Activated effector memory CD4-positive, alpha-beta T cell treated with Interleukin-2 at 50 U/mL for 16 hours (primary cell): ENCODE measurements around the gene SUFU.

Experiments used
- DNase-seq: peaks from one replicate; pipeline ENCODE4 v3.0.0-alpha.2; 2020

The SUFU gene

DNA sequence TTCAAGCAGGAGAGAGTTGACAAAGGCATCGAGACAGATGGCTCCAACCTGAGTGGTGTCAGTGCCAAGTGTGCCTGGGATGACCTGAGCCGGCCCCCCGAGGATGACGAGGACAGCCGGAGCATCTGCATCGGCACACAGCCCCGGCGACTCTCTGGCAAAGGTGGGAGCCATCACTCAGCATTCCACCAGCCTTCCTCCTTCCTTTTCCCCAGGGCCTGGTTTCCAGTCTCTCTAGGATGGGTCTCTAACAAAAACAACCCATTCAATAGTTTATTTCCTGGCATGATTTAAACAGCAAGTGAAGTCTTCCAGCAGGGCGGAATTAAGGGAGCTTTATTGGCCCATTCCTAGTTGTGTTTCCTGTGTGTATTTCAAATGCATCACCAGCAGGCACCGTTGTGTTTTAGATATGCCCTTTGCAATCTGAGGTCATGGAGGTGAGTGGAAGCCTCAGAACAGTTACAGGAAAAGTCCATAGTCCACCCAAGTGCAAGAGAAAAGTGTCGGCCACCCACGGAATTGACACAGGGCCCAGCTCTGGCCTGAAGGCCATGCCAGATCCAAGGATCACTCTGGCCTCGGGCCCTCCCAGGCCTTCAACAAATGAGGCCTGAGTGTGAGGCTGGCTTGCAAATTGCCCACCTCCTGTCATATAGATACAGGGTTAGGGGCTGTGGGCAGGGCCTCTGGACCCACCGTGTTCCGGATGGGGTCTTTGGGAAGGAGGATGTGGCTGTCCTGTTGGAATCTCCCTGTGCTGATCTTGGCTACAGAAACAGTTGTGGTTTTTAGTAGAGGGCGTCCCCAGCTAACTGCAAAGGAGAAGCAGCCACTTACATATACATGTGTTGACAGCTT lies 93.6 kb downstream of the SUFU start:
- DNase-seq = no peak

DNA sequence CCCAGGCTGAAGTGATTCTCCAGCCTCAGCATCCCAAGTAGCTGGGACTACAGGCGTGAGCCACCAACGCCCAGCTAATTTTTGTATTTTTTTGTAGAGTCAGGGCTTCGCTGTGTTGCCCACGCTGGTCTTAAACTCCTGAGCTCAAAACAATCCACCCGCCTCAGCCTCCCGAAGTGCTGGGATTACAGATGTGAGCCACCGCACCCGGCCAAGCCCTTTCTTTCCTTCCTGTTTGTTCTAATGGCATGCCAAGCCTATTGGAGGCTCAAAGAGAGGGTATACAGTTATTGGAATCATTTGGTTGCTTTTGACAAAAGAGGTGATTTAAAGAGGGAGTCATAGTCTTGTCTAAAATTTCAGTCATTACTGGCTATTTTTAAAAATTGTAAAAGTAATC lies 94.5 kb downstream of the SUFU start:
- no peak for DNase-seq

DNA sequence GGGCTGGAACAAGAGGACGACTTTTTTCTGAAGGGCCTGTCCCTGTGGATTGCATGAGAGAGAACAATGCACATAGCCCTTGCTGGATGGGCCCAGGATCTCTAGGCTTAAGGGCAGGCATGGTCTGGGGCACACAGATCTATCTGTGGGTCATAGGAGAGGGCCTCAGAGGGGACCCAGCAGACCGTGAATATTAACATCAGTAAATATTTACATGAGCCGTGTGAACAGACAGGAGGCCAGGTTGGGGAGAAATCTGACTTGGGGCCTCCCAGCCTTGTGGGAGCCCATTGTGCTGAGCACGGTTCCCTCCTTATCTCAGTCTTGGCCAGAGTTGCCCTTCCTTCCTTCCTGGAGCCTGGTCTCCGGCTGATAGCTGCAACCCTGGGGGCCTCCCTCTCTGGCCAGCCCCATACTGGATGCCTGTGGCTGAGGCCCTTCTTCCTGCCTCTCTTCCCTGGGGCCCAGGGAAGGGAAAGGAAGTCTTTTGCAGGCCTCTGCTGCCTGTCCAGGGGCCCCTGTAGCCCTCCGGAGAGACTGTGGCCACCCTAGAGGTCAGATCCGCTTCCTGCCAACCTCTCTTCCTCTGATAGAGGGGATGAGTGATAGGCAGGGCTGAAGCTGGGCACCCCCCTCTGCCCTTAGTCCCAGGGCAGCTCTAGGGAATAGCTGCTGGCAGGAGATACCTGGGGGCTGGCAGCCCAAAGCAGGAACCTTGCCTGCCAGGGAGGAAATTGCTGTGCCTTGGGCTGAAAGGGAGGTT lies 96.0 kb downstream of the SUFU start:
- no peak for DNase-seq

- no peak for DNase-seq
Measured at GRCh38 chr10:102600816-102601215, 97.0 kb downstream of the SUFU start.

DNA sequence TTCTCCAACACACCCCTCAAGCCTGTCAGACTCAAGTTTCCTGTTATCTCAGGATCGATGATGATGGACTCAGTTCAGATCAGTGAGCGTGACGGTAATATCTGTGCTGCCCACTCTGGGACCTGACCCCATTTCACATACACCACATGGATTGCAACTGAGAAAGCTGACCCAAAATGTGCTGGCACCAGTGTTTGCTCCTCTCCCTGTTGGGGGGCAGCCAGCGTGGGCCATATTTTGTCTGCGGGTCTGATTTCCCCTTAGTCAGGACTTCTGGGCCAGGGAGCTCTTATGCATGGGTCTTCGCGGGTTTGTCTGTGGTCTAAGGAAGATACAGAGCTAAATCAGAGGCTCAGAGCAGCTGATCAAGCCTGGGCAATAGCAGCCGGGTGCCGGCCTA lies 97.9 kb downstream of the SUFU start:
- no peak for DNase-seq

- no peak for DNase-seq
Measured at GRCh38 chr10:102602272-102603045, 98.7 kb downstream of the SUFU start.

DNA sequence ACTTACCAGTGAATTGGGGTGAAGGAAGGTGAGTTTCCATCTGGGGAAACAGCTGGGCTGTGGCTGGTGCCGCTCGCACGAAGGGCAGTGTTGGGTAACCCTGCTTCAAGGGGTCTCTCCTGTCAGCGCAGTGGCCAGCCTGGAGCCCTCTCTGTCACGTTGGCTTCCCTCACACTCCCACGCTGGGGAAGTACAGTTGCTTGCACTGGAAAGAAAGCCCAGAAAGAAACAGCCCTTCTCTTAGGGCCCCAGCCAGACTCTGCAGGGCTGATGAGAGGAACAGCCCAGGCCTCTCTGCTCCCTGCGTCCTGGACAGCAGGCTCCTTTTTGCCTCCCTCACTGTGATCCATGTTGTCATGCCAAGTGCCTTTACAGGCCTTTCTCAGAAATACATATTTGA lies 100.2 kb downstream of the SUFU start:
- DNase-seq = no peak

DNA sequence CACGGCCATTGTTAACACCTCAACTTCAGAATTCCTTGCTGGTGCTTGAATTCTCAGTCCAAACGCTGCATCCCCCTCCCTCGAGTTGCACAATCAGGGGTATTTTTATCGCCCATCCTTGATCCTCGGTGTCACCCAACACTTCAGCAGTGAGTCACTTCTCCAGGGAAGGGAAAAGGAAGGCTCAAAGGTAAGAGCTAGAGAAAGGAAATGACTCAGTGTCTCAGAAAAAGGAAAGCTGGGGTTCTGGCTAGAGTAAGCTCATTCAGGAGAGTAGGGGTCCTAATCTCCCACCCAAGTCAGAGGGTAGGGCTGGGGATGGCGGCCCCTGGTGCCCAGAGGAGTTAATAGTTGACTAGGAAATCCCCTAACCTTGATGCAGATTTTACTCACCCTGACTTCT lies 100.7 kb downstream of the SUFU start:
- DNase-seq = no peak

GRCh38 chr10:102605712-102606111 lies 101.9 kb downstream of the SUFU start:
- DNase-seq = no peak

GRCh38 chr10:102608487-102608886 lies 104.7 kb downstream of the SUFU start:
- DNase-seq = no peak

- no peak for DNase-seq
Measured at GRCh38 chr10:102610441-102610887, 106.7 kb downstream of the SUFU start.

DNA sequence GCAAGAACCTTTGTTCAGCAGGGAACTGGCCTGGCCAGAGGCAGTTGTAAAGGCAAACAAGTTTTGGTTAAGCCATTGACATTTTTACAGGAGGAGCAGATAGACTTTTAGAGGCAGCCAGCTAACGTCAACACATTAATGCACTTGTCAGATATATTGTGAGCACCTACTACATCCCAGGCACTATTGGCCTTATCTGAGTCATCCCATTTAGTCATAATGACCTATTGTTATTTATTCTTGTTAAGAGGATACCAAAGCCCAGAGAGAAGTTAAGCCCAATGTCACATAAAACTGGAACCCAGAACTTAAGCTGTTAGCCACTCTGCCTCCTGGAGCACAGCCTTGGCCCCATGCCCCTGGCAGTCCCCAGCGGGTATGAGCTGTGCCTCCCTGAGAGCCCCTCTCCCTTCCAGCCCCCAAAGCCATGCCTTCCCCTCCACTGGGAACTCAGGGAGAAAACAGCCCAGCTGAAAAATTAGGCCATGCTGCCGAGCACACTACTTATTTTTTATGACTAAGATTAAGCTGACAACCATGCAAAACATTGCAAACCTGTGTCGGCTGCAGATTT lies 107.8 kb downstream of the SUFU start:
- DNase-seq = no peak

DNA sequence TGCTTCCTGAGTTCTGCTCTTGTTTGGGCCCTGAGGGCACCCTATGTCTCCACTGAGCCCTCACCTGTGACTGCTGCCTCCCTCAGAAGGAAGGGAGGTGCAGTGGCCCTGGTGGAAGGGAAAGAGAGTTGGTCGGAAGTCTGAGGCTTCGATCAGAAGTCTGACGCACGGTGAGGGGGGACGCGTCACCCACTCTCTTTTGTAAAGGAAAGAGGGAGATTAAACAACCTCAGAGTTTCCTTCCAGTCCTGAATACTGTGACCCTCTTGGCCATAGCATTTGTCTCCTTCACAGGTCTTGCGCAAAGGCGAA lies 109.1 kb downstream of the SUFU start:
- no peak for DNase-seq

DNA sequence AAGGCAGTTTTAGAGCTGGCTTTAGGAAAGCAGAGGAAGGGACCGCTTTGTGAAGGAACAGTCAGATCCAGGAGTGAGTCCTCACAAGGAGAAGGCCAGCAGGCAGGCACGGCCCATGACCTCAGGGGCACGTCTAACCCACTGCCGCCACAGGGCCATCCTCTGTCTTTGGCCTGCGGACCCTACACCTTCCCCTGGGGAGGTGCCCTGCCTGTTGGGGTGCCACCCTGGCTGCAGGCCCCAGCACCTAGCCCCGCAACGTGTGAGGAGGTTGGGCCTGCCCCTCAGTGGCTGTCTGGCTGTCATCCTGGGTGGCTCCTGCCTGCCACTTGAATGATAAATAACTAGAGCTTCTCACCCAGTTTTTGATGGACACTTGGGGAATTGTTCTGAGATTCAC lies 109.5 kb downstream of the SUFU start:
- DNase-seq = no peak

DNA sequence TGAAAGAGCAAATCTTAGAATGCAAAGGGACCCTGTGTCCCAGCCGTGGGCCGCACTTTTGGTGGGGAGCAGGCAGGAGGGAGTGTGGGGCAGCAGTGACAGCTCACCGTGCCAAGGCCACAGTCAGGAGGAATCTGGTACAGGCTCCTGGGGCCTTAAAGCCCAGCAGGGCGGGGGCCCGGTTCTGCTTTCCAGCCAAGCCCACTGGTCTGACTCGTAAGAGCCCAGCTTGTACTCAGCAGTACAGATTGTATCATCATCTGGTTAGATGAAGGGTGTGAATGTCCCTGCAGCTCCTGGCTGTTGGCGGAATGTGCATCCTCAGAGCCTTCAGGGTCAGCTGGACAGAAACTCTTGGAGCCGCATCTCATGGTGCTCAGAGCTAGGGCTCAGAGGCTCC lies 110.0 kb downstream of the SUFU start:
- no peak for DNase-seq

DNA sequence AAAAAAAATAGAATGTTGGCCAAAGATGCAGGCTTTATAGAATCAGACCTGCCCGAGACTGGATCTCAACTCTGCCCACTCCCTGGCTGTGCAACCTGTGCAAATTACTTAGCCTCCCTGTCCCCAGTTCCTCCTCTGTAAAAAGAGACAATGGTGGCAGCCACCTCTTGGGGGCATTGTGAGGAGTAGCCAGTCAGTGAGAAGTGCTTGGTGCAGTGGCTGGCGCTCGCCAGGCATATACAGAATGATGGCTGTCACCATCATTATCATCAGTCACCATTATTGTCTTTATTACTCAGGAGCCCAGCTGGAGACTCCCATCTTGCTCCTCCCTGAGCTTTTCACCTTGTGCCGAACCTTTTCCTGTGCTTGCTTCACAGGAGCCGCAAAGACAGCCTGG lies 111.1 kb downstream of the SUFU start:
- DNase-seq = no peak

GRCh38 chr10:102615361-102615760 lies 111.6 kb downstream of the SUFU start:
- DNase-seq = no peak

- no peak for DNase-seq
Measured at GRCh38 chr10:102616066-102616770, 112.4 kb downstream of the SUFU start.

GRCh38 chr10:102617041-102617440 lies 113.3 kb downstream of the SUFU start:
- no peak for DNase-seq

- no peak for DNase-seq
Measured at GRCh38 chr10:102617816-102618215, 114.0 kb downstream of the SUFU start.

- no peak for DNase-seq
Measured at GRCh38 chr10:102619281-102619981, 115.7 kb downstream of the SUFU start.

DNA sequence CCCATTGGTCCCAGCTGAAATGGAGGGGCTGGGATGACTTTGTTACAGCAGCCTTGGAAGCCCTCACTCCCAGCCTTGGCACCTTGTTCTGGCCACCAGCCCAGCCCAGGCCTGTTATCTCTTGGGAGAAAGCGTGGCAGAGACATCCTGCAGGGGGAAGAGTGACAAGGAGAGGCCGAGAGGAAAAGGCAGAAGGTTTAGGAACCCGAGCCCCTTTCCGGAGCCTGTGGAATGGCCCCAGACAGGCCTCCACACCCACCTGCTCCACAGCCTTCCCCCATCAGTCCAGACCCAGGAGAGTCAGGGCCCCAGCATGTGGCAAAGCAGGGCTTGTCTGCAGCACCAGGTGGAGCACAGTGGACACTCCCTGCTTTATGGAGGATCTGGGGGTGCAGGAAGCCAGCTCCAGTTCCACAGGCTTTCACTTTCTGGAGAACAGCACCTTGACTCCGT lies 116.4 kb downstream of the SUFU start:
- no peak for DNase-seq
